Transverse colon (tissue), 4 donors: ENCODE measurements around the gene ELOA2. TPM values are rescaled to one million over a fixed set of nuclear protein-coding genes. Genes with fewer than 3 reads are reported as not detected.

Source experiments
- DNase-seq: peaks from one replicate; pipeline ENCODE4 v3.0.0-alpha.2; 2019
- H3K27ac ChIP-seq, 4 donors: fragments of 200-600 bp; sonication (generic); 2 replicates each; pipeline ENCODE4 v1.5.1; 2016 to 2018; ENCODE audit warnings: inconsistent platforms in 4 of 4
- H3K27me3 ChIP-seq: fragments of 200-600 bp; sonication (generic); 2 replicates; pipeline ENCODE4 v1.5.1; 2017; ENCODE audit warnings: inconsistent platforms
- H3K36me3 ChIP-seq, 4 donors: fragments of 200-600 bp; sonication (generic); 2 replicates each; pipeline ENCODE4 v1.5.1; 2017 to 2019; ENCODE audit warnings: inconsistent platforms in 4 of 4
- H3K4me1 ChIP-seq, 4 donors: fragments of 200-600 bp; sonication (generic); 2 replicates each; pipeline ENCODE4 v1.5.1; 2017 to 2020; ENCODE audit warnings: inconsistent platforms in 4 of 4
- H3K4me3 ChIP-seq, 4 donors: fragments of 200-600 bp; sonication (generic); 1 replicate in 1 of 4; 2 replicates in 3 of 4; pipeline versions ENCODE4 v1.5.1 to v1.6.1; 2017 to 2019; ENCODE audit warnings: inconsistent platforms in 4 of 4
- H3K9me3 ChIP-seq, 2 donors: fragments of 200-600 bp; sonication (generic); 2 replicates each; pipeline ENCODE4 v1.5.1; 2017 to 2019; ENCODE audit warnings: inconsistent platforms in 2 of 2
- EP300 ChIP-seq: sonication (generic); formaldehyde crosslinking; IDR thresholded peaks from one replicate; pipeline ENCODE4 v1.6.1; 2017; ENCODE audit warnings: antibody characterized with exemption, low read depth
- POLR2A ChIP-seq: fragments of 450-650 bp; IDR thresholded peaks from one replicate; pipeline ENCODE4 v1.6.1; 2016; ENCODE audit warnings: antibody characterized with exemption, mild to moderate bottlenecking, moderate library complexity
- POLR2AphosphoS5 ChIP-seq, 3 donors: sonication (generic); formaldehyde crosslinking; IDR thresholded peaks; one replicate each; pipeline ENCODE4 v1.6.1; 2016; ENCODE audit warnings: antibody characterized with exemption in 3 of 3
- WGBS, 2 donors: methylation state at CpG; one replicate each; pipeline ENCODE4 v1.1.5; 2018; ENCODE audit warnings: low coverage in 1 of 2; 5-methylcytosine and 5-hydroxymethylcytosine counted together
- in situ Hi-C, 4 donors: fragments of 200-750 bp; cut with MboI; loops; one replicate each; pipeline versions ENCODE4 v1.15.0 to v1.15.1; 2017; ENCODE audit warnings: low sequenced_read_pairs in 3 of 4, low pct_ligation_motif_present in 1 of 4, low pct_unique_long_range_greater_than_20kb in 1 of 4
- intact Hi-C: fragments of 100-400 bp; cut with DNase I; formaldehyde crosslinking; loops from one replicate; pipeline ENCODE4 v1.15.1; 2023; ENCODE audit warnings: low total_unique reads
- total RNA-seq, 4 donors: library from RNA; depleted of rRNA; stranded (reverse); fragments of >200 nt; gene quantifications; one replicate each; pipeline ENCODE4 v1.1.0, GENCODE V29; 2016
- TF ChIP-seq, protein P1 (sequence below), 5 experiments: fragments of 200-600 bp in 3 of 5; fragments of 450-650 bp in 2 of 5; sonication (generic) in 3 of 5; IDR thresholded peaks; 1 replicate in 2 of 5; 2 replicates in 3 of 5; pipeline ENCODE4 v1.5.1; 2016 to 2017; ENCODE audit warnings: antibody characterized with exemption in 5 of 5, inconsistent platforms in 3 of 5, mild to moderate bottlenecking in 2 of 5, moderate library complexity in 1 of 5

The ELOA2 gene, protein sequence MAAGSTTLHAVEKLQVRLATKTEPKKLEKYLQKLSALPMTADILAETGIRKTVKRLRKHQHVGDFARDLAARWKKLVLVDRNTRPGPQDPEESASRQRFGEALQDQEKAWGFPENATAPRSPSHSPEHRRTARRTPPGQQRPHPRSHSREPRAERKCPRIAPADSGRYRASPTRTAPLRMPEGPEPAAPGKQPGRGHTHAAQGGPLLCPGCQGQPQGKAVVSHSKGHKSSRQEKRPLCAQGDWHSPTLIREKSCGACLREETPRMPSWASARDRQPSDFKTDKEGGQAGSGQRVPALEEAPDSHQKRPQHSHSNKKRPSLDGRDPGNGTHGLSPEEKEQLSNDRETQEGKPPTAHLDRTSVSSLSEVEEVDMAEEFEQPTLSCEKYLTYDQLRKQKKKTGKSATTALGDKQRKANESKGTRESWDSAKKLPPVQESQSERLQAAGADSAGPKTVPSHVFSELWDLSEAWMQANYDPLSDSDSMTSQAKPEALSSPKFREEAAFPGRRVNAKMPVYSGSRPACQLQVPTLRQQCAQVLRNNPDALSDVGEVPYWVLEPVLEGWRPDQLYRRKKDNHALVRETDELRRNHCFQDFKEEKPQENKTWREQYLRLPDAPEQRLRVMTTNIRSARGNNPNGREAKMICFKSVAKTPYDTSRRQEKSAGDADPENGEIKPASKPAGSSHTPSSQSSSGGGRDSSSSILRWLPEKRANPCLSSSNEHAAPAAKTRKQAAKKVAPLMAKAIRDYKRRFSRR
- not detected for total RNA-seq

DNA sequence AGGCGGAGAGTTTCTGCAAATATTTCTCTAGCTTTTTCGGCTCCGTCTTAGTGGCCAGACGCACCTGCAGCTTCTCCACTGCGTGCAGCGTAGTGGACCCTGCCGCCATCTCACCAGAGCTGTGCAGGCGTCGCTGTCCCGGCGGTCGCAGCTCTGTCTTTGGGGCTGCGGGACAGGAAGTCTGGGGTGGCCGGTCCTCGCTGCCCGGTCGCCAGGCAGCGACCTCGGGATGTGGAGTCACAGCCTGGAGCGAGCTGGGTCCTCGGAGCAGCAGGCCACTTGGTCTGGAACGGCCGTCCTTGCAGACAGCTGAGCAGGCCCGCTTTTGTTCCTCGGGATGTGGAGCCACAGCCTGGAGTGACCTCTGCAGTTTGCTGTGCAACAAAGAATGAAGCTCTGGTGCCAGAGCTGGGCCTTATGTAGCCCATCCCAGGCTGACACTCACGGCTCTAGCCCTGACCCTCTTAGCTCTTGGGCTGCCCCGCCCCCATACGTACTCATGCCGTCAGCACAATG is at the start of gene ELOA2:
ELOA2 (minus strand) TSS at position 466 of the 516 bp plus-strand sequence; CDS start at position 109, 357 bp downstream.
- Histone ChIP-seq H3K9me3 (no peaks in the 10 kb centered on the region), H3K27me3 (no peaks in the 10 kb centered on the region), H3K4me1 (no peaks in the 10 kb centered on the region), H3K36me3 (no peaks in the 10 kb centered on the region), H3K27ac (no peak within 1 kb of the TSS), H3K4me3 (no peak within 1 kb of the TSS)
- no peak for DNase-seq
- TF ChIP-seq POLR2AphosphoS5 (IDR thresholded peaks at IDR 0.05) (no peak), POLR2A (no peak), EP300 (no peak)
- TF ChIP-seq, protein P1, sequence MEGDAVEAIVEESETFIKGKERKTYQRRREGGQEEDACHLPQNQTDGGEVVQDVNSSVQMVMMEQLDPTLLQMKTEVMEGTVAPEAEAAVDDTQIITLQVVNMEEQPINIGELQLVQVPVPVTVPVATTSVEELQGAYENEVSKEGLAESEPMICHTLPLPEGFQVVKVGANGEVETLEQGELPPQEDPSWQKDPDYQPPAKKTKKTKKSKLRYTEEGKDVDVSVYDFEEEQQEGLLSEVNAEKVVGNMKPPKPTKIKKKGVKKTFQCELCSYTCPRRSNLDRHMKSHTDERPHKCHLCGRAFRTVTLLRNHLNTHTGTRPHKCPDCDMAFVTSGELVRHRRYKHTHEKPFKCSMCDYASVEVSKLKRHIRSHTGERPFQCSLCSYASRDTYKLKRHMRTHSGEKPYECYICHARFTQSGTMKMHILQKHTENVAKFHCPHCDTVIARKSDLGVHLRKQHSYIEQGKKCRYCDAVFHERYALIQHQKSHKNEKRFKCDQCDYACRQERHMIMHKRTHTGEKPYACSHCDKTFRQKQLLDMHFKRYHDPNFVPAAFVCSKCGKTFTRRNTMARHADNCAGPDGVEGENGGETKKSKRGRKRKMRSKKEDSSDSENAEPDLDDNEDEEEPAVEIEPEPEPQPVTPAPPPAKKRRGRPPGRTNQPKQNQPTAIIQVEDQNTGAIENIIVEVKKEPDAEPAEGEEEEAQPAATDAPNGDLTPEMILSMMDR (IDR thresholded peaks at IDR 0.05): no peak
- intact Hi-C loops (no loop called here), in situ Hi-C loops (no loop called here)
- WGBS, 2 donors: 94% methylated on average over 22 of the region's 29 CpGs; no CpG with 5 or more reads in 1 of the 2 donors

DNA sequence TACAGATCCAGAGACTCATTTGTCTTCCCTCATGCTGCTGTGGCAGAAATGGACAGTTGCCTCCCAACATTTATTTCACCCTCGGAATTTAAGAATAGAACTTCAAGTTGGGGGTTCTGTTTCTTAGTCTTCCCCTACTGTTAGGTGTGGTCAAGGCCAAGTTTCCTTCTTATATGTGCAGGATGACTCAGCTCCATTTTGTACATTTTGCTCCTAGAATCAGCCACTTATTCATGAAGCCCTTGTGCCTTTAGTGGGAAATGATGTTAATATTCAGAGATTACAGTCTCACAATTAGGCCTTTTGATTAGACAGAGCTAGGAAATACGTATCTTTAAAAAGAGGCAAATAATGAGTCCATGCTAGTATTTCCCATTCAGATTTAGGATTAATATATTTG is 46.2 kb upstream of the ELOA2 start:
- no peak overlapping the region for H3K27ac ChIP-seq
- H3K4me1 ChIP-seq: no peaks in the 10 kb centered on the region
- H3K4me3 ChIP-seq: no peak overlapping the region
- no peak for TF ChIP-seq EP300
- TF ChIP-seq POLR2A: no peak
- TF ChIP-seq, protein P1 (IDR thresholded peaks at IDR 0.05): no peak
- TF ChIP-seq POLR2AphosphoS5 (IDR thresholded peaks at IDR 0.05): no peak
- 83 to 93% methylated on average over 2 of the region's 2 CpGs for WGBS, 2 donors
- no peaks in the 10 kb centered on the region for H3K9me3 ChIP-seq
- DNase-seq: no peak
- H3K27me3 ChIP-seq: no peaks in the 10 kb centered on the region
- in situ Hi-C loops (no loop called here), intact Hi-C loops (no loop called here)
- no peaks in the 10 kb centered on the region for H3K36me3 ChIP-seq

DNA sequence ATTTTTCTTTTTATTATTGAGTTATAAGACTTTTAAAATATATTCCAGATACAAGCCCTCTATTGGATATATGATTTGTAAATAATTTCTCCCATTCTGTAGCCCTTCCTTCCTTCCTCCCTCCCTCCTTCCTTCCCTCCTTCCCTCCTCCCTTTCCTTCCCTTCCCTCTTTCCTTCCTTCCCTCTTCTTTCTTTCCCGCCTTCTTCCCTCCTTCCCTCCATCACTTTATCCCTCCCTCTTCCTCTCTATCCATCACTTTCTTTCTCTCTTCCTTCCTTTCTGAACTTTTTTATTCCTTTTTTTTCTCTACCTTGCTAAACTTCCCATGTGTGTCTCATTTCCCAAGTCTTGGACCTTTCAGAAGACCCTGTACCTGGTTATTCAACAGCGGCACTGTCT is 45.5 kb upstream of the ELOA2 start:
- no peak for DNase-seq
- intact Hi-C loops: no loop called here
- 91 to 93% methylated on average over 2 of the region's 2 CpGs for WGBS, 2 donors
- no peaks in the 10 kb centered on the region for H3K9me3 ChIP-seq
- in situ Hi-C loops: no loop called here
- no peak overlapping the region for H3K27ac ChIP-seq
- no peak for TF ChIP-seq POLR2AphosphoS5 (IDR thresholded peaks at IDR 0.05)
- no peak for TF ChIP-seq EP300
- TF ChIP-seq POLR2A: no peak
- H3K4me1 ChIP-seq: no peaks in the 10 kb centered on the region
- no peaks in the 10 kb centered on the region for H3K36me3 ChIP-seq
- H3K27me3 ChIP-seq: no peaks in the 10 kb centered on the region
- no peak overlapping the region for H3K4me3 ChIP-seq

DNA sequence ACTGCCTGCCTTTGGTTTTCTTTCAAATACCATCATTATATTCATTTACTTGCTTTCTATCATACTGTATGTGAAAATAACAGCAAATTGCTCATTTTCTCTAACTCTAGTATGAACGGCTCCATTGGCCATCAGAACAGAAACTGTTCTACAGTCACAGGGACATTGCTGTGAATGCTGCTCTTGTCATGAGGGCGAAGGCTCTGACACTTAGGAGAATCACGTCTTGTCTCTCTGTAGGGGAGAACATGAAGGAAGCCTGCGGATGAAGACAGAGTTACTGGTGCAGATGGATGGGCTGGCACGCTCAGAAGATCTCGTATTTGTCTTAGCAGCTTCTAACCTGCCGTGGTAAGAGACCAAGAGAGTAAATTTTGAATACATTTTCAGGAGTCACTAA is 41.7 kb upstream of the ELOA2 start:
- Histone ChIP-seq H3K27ac (no peak overlapping the region), H3K4me3 (no peak overlapping the region), H3K36me3 (no peaks in the 10 kb centered on the region), H3K4me1 (no peaks in the 10 kb centered on the region), H3K9me3 (no peaks in the 10 kb centered on the region), H3K27me3 (no peaks in the 10 kb centered on the region)
- in situ Hi-C loops: no loop called here
- TF ChIP-seq EP300 (no peak), POLR2A (no peak), POLR2AphosphoS5 (IDR thresholded peaks at IDR 0.05) (no peak)
- TF ChIP-seq, protein P1 (IDR thresholded peaks at IDR 0.05): no peak
- WGBS, 2 donors: 87 to 89% methylated on average over 3 to 7 of the region's 7 CpGs
- DNase-seq: no peak
- intact Hi-C loops: no loop called here
